Thyroid gland (tissue), 4 donors: ENCODE results near the gene PDXK.

Experiments
- CTCF ChIP-seq, 6 experiments: fragments of 200-600 bp in 3 of 6; fragments of 450-650 bp in 3 of 6; sonication (generic) in 3 of 6; IDR thresholded peaks; one replicate each; pipeline ENCODE4 v1.5.1; 2016 to 2019; ENCODE audit warnings: antibody characterized with exemption in 6 of 6, mild to moderate bottlenecking in 2 of 6, inconsistent platforms in 1 of 6, moderate library complexity in 1 of 6
- POLR2A ChIP-seq, 2 donors: fragments of 450-650 bp; IDR thresholded peaks; one replicate each; pipeline ENCODE4 v1.6.1; 2017; ENCODE audit warnings: antibody characterized with exemption in 2 of 2, mild to moderate bottlenecking in 2 of 2, moderate library complexity in 1 of 2

DNA sequence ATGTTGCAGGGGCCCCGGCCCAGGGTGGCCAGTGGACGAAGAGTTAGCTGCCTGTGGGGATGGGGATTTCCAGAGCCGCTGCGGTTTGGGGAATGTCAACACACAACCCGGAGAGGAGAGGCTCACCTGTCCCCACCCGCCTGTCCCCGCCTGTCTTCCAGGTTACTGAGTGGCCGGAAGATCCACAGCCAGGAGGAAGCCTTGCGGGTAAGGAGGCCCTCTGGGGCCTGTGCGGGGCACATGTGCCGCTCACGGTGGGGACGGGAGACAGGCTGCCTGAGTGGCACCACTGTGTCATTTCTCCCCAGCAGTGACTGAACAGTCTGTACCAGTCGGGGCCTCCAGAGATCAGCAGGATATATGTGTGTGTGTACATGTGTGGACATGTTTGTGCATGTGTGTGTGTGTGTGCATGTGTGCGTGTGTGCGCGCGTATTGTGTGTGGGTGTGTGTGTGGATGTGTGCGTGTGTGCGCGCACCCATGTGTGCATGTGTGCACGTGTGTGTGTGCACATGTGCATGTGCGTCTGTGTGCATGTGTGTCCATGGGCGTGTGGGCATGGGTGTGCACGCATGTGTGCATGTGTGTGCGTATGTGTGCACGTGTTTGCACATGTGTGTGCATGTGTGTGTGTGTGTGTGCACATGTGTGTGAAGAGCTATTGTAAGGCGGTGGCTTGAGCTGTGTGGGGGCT, 31.6 kb downstream of the PDXK start:
- no peak for TF ChIP-seq POLR2A (IDR thresholded peaks at IDR 0.05)
- no peak for TF ChIP-seq CTCF (IDR thresholded peaks at IDR 0.05)
